ENCODE results near the gene FGFRL1.
"Not testable (repeated sequence)": the region's sequence is repeated elsewhere in the genome, so short reads cannot be mapped to it uniquely, and the experiment has no call there.

FGFRL1 gene

DNA sequence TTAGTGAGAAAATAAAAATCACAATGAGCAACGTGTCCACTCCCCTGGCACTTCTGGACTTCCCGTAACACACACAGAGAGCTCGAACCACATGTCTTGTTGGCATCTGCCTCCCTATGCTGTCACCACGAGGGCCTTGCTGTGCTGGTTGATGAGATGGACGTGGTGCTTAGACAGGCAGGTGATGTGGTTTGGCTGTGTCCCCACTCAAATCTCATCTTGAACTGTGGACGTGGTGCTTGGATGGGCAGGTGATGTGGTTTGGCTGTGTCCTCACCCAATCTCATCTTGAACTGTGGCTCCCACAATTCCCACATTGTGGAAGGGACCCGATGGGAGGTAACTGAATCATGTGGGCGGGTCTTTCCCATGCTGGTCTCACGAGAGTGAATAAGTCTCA lies 40.0 kb downstream of the FGFRL1 start:
- no peak for DNase-seq (ENCODE audit: low read depth, low spot score)

GRCh38 chr4:1052231-1052671 lies 40.8 kb downstream of the FGFRL1 start:
- no peak for DNase-seq (ENCODE audit: low read depth, low spot score)

DNA sequence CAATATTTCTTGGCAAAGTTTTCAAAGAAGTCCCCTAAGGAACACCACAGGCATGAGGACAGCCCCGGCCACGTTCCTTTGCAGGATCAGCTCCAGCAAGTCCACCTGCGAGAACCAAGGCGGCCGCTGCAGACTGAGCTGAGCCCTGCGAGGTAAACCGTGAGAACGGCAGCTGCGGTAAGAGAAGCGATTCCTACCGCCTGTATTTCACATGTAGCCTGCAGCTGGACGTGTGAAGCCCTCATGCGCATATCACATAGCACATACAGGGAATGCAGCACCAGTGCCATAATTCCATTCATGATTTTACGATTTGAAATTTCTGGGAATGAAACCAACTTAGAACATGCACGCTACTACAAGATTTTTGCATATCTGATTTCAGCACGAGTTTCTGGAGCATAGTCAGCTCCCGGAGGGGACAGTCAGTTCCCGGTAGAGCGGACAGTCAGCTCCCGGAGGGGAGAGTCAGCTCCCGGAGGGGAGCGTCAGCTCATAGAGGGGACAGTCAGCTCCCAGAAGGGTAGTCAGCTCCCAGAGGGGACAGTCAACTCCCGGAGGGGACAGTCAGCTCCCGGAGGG lies 41.7 kb downstream of the FGFRL1 start:
- no peak for DNase-seq (ENCODE audit: low read depth, low spot score)

DNA sequence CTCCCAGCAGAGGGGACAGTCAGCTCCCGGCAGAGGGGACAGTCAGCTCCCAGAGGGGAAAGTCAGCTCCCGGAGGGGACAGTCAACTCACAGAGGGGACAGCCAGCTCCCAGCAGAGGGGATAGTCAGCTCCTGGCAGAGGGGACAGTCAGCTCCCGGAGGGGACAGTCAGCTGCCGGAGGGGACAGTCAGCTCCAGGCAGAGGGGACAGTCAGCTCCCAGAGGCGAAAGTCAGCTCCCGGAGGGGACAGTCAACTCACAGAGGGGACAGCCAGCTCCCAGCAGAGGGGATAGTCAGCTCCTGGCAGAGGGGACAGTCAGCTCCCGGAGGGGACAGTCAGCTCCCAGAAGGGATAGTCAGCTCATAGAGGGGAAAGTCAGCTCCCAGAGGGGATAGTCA lies 42.5 kb downstream of the FGFRL1 start:
- not testable (repeated sequence) for DNase-seq (ENCODE audit: low read depth, low spot score)

GRCh38 chr4:1054696-1055242 lies 43.3 kb downstream of the FGFRL1 start:
- DNase-seq (ENCODE audit: low read depth, low spot score): not testable (repeated sequence)

GRCh38 chr4:1055243-1055701 lies 43.8 kb downstream of the FGFRL1 start:
- DNase-seq (ENCODE audit: low read depth, low spot score): not testable (repeated sequence)

DNA sequence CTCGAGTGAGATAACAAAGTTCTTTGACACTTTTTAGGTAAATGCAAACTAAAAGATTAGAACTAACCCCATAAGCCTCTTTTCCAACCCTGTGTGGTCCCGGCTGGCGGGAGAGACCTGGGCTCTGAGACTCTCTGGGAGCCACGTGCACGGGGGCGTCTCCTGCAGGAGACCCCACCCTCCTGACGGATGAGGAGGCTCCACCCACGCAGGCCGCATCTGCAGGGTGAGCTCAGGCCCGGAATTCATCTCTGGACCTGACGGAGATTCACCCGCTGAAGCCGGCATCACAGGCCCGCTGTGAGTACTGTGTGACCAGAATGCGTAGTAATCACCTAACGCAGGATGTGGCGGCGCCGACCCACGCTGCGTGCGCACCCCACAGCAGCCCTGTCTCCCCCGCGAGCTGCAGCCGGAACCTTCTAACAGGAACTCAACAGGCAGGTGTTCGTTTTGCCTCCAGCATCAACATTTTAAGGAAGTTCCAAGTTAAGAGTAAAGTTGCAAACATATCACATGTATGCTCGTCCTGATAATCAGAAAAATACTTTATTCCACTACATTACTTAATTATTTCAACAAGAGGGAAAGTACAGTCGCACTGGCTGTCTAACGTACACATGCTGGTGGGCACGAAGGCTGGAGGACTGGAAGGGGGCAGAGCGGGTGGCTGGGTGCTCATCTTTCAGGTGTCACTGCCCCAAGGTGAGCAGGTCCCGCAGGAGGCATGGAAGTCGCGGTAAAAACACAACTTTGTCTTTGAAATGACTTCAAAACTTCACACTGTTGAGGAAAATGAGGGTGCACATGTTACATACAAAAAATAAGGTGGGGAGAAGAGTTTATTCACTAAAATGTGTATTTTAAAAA lies 44.5 kb downstream of the FGFRL1 start:
- no peak for DNase-seq (ENCODE audit: low read depth, low spot score)

GRCh38 chr4:1056671-1057402 lies 45.4 kb downstream of the FGFRL1 start:
- DNase-seq (ENCODE audit: low read depth, low spot score): no peak

DNA sequence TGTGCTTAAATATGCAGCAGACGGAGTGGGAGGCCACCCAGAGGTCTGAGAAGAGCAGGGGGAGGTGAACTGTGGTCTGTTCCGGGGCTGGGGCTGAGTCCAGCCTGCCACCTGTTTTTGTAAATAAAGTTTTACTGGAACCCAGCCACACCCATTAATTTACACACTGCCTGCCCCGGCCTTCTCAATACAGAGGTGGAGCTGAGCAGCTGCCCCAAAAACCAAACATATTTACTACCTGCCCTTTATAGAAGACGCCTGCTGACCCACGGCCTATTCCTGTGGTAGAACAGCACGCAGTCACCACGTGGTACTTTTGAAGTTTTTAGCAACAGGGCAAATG lies 45.9 kb downstream of the FGFRL1 start:
- DNase-seq (ENCODE audit: low read depth, low spot score): no peak

GRCh38 chr4:1058198-1058996 lies 47.0 kb downstream of the FGFRL1 start:
- DNase-seq (ENCODE audit: low read depth, low spot score): no peak

GRCh38 chr4:1058997-1059665 lies 47.7 kb downstream of the FGFRL1 start:
- DNase-seq (ENCODE audit: low read depth, low spot score): no peak

DNA sequence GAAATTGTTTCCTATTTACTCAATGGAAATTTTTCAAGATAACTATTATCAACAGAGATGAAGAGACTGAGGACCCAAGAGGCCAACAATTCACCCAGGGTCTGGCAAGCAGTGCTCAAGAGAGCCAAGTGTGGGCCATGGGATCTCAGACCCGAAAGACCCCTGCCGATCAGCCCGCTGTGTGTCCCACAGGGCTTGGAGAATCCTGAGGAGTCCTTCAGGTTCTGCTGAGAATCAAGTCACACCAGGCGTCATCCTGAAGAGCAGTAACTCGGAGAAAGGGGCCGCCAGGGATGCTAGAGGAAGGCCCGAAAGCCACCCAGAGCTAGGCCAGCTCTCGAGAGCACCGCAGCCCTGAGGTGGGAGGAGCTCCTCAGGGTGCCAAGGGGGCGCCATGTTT lies 48.7 kb downstream of the FGFRL1 start:
- no peak for DNase-seq (ENCODE audit: low read depth, low spot score)

DNA sequence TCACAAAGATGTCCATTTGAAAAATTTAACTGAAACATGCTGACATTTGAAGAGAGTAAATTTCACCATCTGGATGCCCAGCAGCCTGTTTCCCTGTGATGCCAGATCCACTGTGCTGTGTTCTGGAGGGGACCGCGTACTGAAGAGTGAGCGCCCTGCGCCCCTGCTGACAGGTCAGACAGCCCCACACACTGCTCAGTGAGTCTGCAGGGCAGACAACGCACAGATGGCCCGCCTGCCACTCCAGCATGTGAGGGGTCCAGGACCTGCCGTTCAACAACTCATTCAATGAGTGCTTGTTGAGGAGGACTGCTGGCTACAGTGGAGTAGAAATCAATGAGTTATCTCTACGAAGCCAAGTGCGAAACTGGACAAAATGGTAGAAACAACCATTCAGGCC lies 49.2 kb downstream of the FGFRL1 start:
- no peak for DNase-seq (ENCODE audit: low read depth, low spot score)

- no peak for DNase-seq (ENCODE audit: low read depth, low spot score)
Measured at GRCh38 chr4:1061056-1061700, 49.8 kb downstream of the FGFRL1 start.

DNA sequence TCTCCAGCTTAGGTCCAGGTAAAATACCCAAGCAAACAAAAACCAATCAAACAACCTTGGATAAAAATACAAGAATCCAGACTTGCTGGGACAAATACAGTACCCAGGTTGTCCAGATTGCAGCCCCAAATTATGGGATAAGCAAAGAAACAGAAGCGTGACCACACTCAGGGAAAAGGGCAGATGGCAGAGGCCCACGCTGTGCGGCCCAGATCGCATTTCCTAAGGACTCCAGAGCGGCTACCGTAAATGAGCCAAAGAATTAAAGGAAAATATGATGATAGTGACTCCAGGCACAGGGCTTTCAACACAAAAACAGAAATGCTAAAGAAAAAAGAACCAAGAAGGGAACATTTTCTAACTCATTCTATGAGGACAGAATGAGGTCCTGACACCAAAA lies 50.3 kb downstream of the FGFRL1 start:
- DNase-seq (ENCODE audit: low read depth, low spot score): no peak

- no peak for DNase-seq (ENCODE audit: low read depth, low spot score)
Measured at GRCh38 chr4:1062419-1062818, 51.0 kb downstream of the FGFRL1 start.

- no peak for DNase-seq (ENCODE audit: low read depth, low spot score)
Measured at GRCh38 chr4:1065732-1066131, 54.3 kb downstream of the FGFRL1 start.

- no peak for DNase-seq (ENCODE audit: low read depth, low spot score)
Measured at GRCh38 chr4:1069394-1069793, 58.0 kb downstream of the FGFRL1 start.

DNA sequence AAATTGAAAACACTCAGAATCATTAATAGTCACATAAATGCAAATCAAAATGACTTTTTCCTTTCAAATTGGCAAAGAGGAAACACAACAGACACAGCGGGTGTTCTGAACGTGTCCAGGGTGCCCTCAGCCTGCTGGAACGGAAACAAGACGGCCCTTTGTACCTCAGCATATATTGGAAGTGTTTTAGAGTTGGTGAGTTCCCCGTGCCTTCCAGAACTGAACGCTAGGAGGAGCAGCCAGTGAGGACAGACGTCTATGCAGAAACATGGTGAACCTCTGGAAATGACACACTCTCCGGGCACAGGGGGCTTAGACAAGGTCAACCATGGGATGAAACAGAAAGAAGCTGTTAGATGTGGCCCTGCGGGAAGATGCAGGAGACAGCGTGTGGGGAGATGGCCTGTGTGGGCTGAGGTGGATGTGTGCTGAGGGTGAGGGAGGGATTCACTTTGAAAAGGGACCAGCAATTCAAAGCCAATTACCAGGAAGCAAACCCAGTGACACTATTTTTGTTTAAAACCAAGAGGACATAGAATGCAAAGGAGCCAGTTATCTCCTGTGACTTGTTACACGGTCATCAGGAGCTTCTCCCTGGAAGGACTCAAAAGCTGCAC lies 61.5 kb downstream of the FGFRL1 start:
- no peak for DNase-seq (ENCODE audit: low read depth, low spot score)

- DNase-seq (ENCODE audit: low read depth, low spot score): no peak
Measured at GRCh38 chr4:1074077-1074476, 62.7 kb downstream of the FGFRL1 start.

Data from brain pericyte (primary cell).